Gastrocnemius medialis (tissue), 4 donors: ENCODE measurements around the gene ZNF322. TPM values are rescaled to one million over a fixed set of nuclear protein-coding genes. Genes with fewer than 3 reads are reported as not detected.

ENCODE experiments used
- ATAC-seq, 2 donors: fragments of 150-250 bp; one replicate each; pipeline ENCODE4 v1.9.1; 2016
- DNase-seq, 2 donors: peaks; one replicate each; pipeline ENCODE4 v3.0.0-alpha.2; 2019
- H3K27ac ChIP-seq, 4 donors: fragments of 200-600 bp; sonication (generic); 1 replicate in 1 of 4; 2 replicates in 3 of 4; pipeline ENCODE4 v1.5.1; 2016 to 2018; ENCODE audit warnings: mild to moderate bottlenecking in 2 of 4, moderate library complexity in 1 of 4
- H3K27me3 ChIP-seq, 3 donors: fragments of 200-600 bp; sonication (generic) in 2 of 3; 1 replicate in 1 of 3; 2 replicates in 2 of 3; pipeline versions ENCODE4 v1.5.1 to v1.6.0; 2016 to 2019; ENCODE audit warnings: mild to moderate bottlenecking in 1 of 3, moderate library complexity in 1 of 3
- H3K36me3 ChIP-seq, 2 donors: fragments of 200-600 bp; sonication (generic) in 1 of 2; one replicate each; pipeline ENCODE4 v1.5.1; 2017 to 2018
- H3K4me1 ChIP-seq, 2 donors: fragments of 200-600 bp; sonication (generic) in 1 of 2; one replicate each; pipeline ENCODE4 v1.5.1; 2016 to 2017; ENCODE audit warnings: mild to moderate bottlenecking in 2 of 2
- H3K4me3 ChIP-seq, 4 donors: fragments of 200-600 bp; sonication (generic) in 3 of 4; 1 replicate in 1 of 4; 2 replicates in 3 of 4; pipeline ENCODE4 v1.5.1; 2016 to 2019; ENCODE audit warnings: mild to moderate bottlenecking in 2 of 4
- H3K9me3 ChIP-seq, 3 donors: fragments of 200-600 bp; sonication (generic) in 2 of 3; 1 replicate in 1 of 3; 2 replicates in 2 of 3; pipeline ENCODE4 v1.5.1; 2016 to 2019
- POLR2A ChIP-seq, 2 donors: fragments of 450-650 bp; IDR thresholded peaks; one replicate each; pipeline ENCODE4 v1.6.1; 2017; ENCODE audit warnings: antibody characterized with exemption in 2 of 2, mild to moderate bottlenecking in 2 of 2, moderate library complexity in 2 of 2
- in situ Hi-C, 4 donors: fragments of 200-750 bp; cut with MboI; loops; one replicate each; pipeline versions ENCODE4 v1.15.0 to v1.8.0; 2017; ENCODE audit warnings: low sequenced_read_pairs in 4 of 4
- intact Hi-C: fragments of 100-400 bp; cut with DNase I; formaldehyde crosslinking; loops from one replicate; pipeline ENCODE4 v1.15.1; 2023; ENCODE audit warnings: low total_unique reads
- total RNA-seq, 4 donors: library from RNA; depleted of rRNA; stranded (reverse); fragments of >200 nt; gene quantifications; one replicate each; pipeline versions ENCODE4 v1.1.0 to v1.2.3, GENCODE V29; 2016
- TF ChIP-seq, protein P1 (sequence below), 5 experiments: fragments of 450-650 bp in 3 of 5; fragments of 200-600 bp in 2 of 5; sonication (generic) in 2 of 5; IDR thresholded peaks in 4 of 5; conservative IDR thresholded peaks in 1 of 5; 1 replicate in 4 of 5; 2 replicates in 1 of 5; pipeline ENCODE4 v1.5.1; 2016 to 2019; ENCODE audit warnings: antibody characterized with exemption in 5 of 5, mild to moderate bottlenecking in 3 of 5, moderate library complexity in 3 of 5

Gene ZNF322
- total RNA-seq, 4 donors from 2014 or later = 5.1 to 10.8 (median 8.7) TPM

DNA sequence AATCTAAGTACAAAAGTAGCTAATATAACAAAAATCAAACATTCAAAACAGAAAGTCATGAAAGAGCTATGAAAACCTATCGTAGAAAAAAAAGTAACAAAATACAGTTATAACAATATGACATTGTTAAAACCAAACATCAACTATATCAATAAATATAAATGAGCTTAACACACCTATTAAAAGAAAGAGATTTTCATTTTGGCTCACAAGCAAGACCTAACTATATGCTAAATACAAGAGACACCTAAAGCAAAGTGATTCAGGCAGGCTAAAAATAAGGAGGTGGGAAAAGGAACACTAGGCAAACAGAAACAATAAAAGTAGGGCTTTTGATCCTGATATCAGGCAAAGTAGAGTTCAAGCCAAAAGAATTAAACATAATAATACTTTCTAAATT, 13.5 kb downstream of the ZNF322 start:
- no peaks in the 10 kb centered on the region for H3K27me3 ChIP-seq
- H3K4me3 ChIP-seq = no peak overlapping the region
- H3K36me3 ChIP-seq = peaks cover 3 to 45% of the 10 kb centered on the region in 2 donors
- H3K9me3 ChIP-seq = no peaks in the 10 kb centered on the region
- TF ChIP-seq, protein P1, sequence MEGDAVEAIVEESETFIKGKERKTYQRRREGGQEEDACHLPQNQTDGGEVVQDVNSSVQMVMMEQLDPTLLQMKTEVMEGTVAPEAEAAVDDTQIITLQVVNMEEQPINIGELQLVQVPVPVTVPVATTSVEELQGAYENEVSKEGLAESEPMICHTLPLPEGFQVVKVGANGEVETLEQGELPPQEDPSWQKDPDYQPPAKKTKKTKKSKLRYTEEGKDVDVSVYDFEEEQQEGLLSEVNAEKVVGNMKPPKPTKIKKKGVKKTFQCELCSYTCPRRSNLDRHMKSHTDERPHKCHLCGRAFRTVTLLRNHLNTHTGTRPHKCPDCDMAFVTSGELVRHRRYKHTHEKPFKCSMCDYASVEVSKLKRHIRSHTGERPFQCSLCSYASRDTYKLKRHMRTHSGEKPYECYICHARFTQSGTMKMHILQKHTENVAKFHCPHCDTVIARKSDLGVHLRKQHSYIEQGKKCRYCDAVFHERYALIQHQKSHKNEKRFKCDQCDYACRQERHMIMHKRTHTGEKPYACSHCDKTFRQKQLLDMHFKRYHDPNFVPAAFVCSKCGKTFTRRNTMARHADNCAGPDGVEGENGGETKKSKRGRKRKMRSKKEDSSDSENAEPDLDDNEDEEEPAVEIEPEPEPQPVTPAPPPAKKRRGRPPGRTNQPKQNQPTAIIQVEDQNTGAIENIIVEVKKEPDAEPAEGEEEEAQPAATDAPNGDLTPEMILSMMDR (IDR thresholded peaks at IDR 0.05 in 4 of 5, conservative IDR thresholded peaks at IDR 0.05 in 1 of 5) = no peak
- no peak for TF ChIP-seq POLR2A (IDR thresholded peaks at IDR 0.05)
- DNase-seq (no peak), ATAC-seq (no peak)
- no peaks in the 10 kb centered on the region for H3K4me1 ChIP-seq
- intact Hi-C loops (no loop called here), in situ Hi-C loops (no loop called here)
- no peak overlapping the region for H3K27ac ChIP-seq

DNA sequence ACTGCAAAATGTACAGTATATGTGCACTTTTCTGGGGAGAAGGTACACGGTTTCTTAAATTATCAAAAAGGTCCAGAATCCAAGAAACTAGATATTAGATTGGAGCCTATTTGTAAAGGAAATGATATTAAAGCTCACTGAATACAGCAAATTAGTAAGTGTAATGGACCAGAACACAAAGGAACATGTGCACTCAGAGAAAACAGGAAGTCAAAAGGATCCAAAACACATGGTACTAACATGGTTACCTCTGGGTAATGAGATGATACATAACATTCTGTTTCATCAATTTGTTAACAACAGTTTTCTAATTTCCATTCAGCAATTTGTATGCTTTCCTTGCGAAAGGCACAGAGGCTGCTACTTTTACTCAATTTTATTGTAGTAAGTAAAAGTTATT, 18.7 kb downstream of the ZNF322 start:
- H3K4me3 ChIP-seq = no peak overlapping the region
- H3K27me3 ChIP-seq = no peaks in the 10 kb centered on the region
- H3K27ac ChIP-seq = no peak overlapping the region
- DNase-seq (no peak), ATAC-seq (no peak)
- no peaks in the 10 kb centered on the region for H3K4me1 ChIP-seq
- in situ Hi-C loops = no loop called here
- H3K36me3 ChIP-seq = peaks cover 3 to 58% of the 10 kb centered on the region in 2 donors
- TF ChIP-seq, protein P1 (IDR thresholded peaks at IDR 0.05 in 4 of 5, conservative IDR thresholded peaks at IDR 0.05 in 1 of 5) = no peak
- TF ChIP-seq POLR2A (IDR thresholded peaks at IDR 0.05) = no peak
- H3K9me3 ChIP-seq = peaks cover 0 to 11% (median 5%) of the 10 kb centered on the region in 3 donors
- intact Hi-C loops = no loop called here

DNA sequence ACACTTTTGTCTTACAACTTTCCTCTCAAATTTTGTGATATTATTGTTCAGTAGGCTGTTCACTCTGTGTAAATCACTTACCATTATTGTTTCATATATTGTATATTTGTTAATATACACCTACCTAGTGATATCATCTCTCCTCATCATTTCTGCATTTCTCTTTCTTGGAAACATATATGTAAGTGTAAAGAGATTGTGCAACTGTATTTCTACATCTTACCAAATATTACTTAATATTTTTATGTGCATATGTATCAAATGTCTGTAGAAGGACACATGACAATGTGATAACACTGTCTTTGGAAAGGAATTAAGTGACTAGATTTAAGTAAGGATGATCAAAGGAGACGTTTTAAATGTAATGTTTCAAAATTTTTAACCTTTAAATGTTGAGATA, 30.2 kb downstream of the ZNF322 start:
- H3K4me3 ChIP-seq = no peak overlapping the region

DNA sequence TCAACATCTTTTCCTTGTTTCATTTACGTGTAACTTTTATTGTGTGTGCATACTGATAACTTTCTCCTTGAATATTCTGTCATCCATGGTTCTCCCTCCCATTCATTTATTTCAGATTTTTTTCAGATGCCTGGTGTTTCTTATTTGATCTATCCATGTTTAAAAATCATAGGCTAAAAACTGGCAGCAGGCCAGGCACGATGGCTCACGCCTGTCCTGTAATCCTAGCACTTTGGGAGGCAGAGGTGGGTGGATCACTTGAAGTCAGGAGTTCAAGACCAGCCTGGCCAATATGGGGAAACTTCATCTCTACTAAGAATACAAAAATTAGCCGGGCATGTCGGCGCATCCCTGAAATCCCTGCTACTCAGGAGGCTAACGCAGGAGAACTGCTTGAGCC, 31.7 kb downstream of the ZNF322 start:
- no peak for ATAC-seq
- no peak for TF ChIP-seq POLR2A (IDR thresholded peaks at IDR 0.05)
- TF ChIP-seq, protein P1 (IDR thresholded peaks at IDR 0.05 in 4 of 5, conservative IDR thresholded peaks at IDR 0.05 in 1 of 5) = no peak
- in situ Hi-C loops = no loop called here

More for the DNA sequence above, 30.2 kb downstream of the ZNF322 start:
- intact Hi-C loops = no loop called here
- no peak overlapping the region for H3K27ac ChIP-seq
- TF ChIP-seq, protein P1 (IDR thresholded peaks at IDR 0.05 in 4 of 5, conservative IDR thresholded peaks at IDR 0.05 in 1 of 5) = no peak
- no peak for TF ChIP-seq POLR2A (IDR thresholded peaks at IDR 0.05)
- no peak for ATAC-seq
- in situ Hi-C loops = no loop called here
- DNase-seq = no peak
- H3K9me3 ChIP-seq = no peaks in the 10 kb centered on the region
- H3K27me3 ChIP-seq = no peaks in the 10 kb centered on the region
- no peaks in the 10 kb centered on the region for H3K4me1 ChIP-seq
- peaks cover 0 to 12% of the 10 kb centered on the region in 2 donors for H3K36me3 ChIP-seq

DNA sequence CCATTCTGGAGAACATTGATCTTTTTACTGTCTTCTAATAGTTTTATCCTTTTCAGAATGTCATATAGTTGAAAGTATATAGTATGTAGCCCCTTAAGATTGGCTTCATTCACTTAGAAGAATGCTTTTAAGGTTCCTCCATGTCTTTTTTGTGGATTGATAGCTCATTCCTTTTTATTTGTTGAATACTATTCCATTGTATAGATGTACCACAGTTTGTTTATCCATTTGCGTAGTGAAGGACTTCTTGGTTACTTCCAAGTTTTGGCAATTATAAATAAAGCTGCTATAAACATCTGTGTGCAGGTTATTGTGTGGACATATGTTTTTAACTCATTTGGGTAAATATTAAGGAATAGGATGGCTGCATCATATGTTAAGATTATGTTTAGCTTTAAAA, 35.0 kb downstream of the ZNF322 start:
- TF ChIP-seq, protein P1 (IDR thresholded peaks at IDR 0.05 in 4 of 5, conservative IDR thresholded peaks at IDR 0.05 in 1 of 5) = no peak
- no peak for TF ChIP-seq POLR2A (IDR thresholded peaks at IDR 0.05)
- Histone ChIP-seq H3K4me1 (no peaks in the 10 kb centered on the region), H3K27ac (no peak overlapping the region), H3K36me3 (no peaks in the 10 kb centered on the region), H3K27me3 (no peaks in the 10 kb centered on the region), H3K4me3 (no peak overlapping the region), H3K9me3 (no peaks in the 10 kb centered on the region)
- DNase-seq (no peak), ATAC-seq (no peak)
- intact Hi-C loops (no loop called here), in situ Hi-C loops (no loop called here)

More for the DNA sequence above, 31.7 kb downstream of the ZNF322 start:
- Histone ChIP-seq H3K4me3 (no peak overlapping the region), H3K9me3 (no peaks in the 10 kb centered on the region), H3K4me1 (no peaks in the 10 kb centered on the region), H3K36me3 (no peaks in the 10 kb centered on the region), H3K27ac (no peak overlapping the region), H3K27me3 (no peaks in the 10 kb centered on the region)
- no peak for DNase-seq
- intact Hi-C loops = no loop called here
